GM11168 (cell line): Measurements from ENCODE around the gene ACER3.
"Not testable (repeated sequence)": the region's sequence is repeated elsewhere in the genome, so short reads cannot be mapped to it uniquely, and the experiment has no call there.

Experiments
- in situ Hi-C: fragments of 300-500 bp; cut with MboI; formaldehyde crosslinking; loops from one replicate; pipeline ENCODE4 v1.12.0; 2022; ENCODE audit warnings: low sequenced_read_pairs; ENCODE audit not compliant: unreplicated experiment

The ACER3 gene

DNA sequence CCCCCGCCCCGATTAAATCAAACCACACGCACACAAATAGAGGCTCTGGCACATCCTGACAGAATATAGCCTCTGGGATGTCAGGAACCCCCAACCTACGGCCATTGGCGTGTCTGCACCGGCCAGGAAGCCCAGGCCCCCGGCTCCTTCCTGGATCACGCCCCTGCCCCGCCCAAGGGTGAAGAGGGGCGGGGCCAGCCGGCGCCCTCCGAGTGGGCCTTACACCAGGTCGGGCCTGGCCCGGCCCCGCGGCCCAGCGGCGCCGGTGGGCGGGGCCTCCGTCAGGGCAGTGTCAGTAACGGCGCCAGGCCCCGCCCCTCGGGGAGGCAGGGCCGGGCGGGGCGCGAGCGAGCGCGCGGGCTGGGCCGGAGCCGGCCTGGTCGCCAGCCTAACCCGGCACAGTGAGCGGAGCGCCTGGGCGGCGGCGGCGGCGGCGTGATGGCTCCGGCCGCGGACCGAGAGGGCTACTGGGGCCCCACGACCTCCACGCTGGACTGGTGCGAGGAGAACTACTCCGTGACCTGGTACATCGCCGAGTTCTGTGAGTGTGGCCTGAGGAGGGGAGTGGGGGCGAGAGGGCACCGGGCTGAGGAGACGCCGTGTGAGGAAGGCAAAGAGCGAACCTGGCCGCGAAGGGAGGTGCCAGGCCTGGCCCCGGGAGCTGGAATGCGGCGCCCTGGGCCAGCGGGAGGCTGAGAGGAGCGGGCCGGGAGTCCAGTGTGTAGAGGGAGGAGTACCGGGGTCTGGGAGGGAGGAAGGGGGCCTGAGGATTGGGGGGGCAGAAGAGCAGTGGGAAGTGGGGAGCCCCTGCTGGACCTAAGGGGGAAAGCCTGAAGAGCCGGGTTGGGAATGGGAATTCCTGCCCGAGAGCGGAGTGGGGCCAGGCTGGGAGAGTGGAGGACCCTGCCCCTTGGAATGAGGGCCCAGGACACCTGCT is at the start of gene ACER3:
TSS of gene ACER3 (plus strand) at position 380 of the 937 bp plus-strand sequence. CDS start at position 439, 59 bp downstream.
- in situ Hi-C loops = no loop called here

DNA sequence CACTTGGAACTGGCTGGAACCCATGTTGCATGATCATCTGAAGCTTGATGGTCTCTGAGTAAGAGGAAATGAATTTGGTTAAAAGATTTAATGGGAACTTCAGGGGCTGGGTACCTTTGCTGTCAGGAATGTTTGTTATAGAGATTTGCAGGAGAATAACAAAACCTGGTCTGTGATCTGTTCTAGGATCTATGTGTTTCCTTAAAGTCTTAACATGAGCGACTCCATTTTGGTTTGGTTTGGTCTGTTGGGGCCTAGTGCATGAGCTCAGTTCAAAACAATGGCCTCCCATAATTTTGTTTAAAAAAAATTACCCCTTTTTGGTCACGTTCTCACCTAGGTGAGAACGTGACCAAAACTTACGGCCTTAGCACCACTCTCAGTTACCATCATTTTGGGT is 49.5 kb upstream of the ACER3 start:
- in situ Hi-C loops = loop anchor here (25.0 kb wide), 1 partner anchor 101 kb away; no protein-coding TSS in a partner anchor

DNA sequence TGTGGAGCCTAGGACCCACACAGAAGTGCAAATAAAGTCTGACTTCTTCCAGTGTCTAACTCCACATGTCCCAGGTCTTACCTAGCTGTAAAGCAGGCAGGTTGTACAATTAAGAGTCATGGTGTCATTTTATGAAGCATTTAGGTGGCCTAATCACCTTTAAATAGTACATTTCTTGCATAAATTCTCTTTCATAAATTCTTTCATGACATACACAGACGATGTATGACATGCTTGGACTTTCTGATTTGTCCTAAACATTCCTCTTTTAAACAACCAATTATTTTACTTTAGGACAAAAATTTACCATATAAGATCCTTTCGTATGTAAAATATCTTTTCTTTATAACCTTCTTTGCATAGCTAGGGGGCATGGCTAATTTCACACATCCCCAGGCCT is 46.3 kb upstream of the ACER3 start:
- in situ Hi-C loops = loop anchor here (25.0 kb wide), 1 partner anchor 98 kb away; no protein-coding TSS in a partner anchor

DNA sequence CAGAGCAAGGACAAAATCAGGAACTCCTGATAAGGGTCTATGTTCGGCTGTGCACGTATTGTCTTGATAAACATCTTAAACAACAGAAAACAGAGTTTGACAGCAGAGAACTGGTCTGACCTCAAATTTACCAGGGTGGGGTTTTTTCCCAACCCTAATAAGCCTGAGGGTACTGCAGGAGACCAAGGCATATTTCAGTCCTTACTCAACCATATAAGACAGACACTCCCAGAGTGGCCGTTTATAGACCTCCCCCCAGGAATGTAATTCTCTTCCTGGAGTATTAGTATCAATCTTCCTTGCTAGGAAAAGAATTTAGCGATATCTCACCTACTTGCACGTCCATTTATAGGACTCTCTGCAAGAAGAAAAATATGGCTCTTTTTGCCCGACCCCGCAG is 45.0 kb upstream of the ACER3 start:
- in situ Hi-C loops = loop anchor here (25.0 kb wide), 1 partner anchor 97 kb away; no protein-coding TSS in a partner anchor

DNA sequence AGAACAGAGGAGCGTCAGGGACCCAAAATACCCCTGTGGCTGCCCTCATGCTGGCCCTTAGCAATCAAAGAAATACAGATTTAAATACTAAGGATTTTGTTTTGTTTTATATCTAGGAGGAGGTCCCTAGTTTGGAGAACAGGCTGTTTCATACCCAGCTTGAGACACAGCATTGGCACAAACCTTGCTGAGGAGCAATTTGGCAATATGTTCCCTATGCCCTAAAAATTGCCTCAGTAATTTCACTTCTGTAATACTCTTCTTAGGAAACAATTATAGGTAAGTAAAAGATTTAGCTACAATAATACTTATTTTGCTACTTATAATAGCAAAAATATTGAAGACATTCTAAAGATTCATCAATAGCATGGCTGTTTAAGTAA is 40.5 kb upstream of the ACER3 start:
- in situ Hi-C loops = loop anchor here (25.0 kb wide), 1 partner anchor 92 kb away; no protein-coding TSS in a partner anchor

DNA sequence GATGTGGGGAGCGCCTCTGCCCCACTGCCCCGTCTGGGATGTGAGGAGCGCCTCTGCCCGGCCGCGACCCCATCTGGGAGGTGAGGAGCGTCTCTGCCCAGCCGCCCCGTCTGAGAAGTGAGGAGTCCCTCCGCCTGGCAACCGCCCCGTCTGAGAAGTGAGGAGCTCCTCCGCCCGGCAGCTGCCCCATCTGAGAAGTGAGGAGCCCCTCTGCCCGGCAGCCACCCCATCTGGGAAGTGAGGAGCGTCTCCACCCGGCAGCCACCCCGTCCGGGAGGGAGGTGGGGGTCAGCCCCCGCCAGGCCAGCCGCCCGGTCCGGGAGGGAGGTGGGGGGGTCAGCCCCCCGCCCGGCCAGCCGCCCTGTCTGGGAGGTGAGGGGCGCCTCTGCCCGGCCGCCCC is 39.3 kb upstream of the ACER3 start:
- in situ Hi-C loops = loop anchor here (25.0 kb wide), 1 partner anchor 91 kb away; no protein-coding TSS in a partner anchor

DNA sequence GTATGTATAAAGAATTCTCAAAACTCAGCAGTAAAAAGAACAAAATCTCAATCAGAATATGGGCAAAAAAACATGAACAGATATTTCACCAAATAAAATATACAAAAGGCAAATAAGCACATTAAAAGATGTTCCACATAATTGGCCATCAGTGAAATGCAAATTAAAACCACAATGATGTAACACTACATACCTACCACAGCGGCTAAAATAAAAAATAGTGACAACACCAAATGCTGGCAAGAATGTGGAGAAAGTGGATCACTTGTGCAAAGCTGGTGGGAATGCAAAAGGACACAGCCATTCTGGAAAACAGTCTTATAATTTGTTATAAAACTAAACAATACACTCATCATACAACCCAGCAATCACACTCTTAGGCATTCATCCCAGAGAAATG is 38.3 kb upstream of the ACER3 start:
- in situ Hi-C loops = loop anchor here (25.0 kb wide), 1 partner anchor 90 kb away; no protein-coding TSS in a partner anchor

DNA sequence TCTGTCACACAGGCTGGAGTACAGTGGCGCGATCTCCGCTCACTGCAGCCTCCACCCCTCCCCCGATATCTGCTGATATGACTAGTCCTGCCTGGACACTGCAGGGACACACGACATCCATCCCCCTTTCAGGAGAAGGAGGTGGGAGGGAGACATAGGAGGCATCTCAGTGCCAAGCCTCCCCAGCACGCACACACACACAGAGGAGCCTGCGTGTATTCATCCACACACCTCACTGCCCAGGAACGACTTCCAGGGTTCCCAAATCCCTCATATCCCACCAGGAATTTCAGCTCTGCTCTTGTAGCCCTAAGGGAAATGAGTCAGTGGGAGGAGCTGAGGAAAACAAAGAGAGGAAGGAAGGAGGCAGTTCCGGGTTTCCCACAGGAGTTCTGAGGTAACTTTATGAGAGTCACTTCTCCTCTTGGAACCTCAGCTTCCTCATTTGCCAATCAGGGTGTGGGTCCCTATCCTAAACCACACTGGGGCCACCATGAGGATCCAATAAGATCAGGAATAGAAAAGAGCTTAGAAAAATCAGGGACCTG is 37.2 kb upstream of the ACER3 start:
- in situ Hi-C loops = loop anchor here (25.0 kb wide), 1 partner anchor 89 kb away; no protein-coding TSS in a partner anchor

DNA sequence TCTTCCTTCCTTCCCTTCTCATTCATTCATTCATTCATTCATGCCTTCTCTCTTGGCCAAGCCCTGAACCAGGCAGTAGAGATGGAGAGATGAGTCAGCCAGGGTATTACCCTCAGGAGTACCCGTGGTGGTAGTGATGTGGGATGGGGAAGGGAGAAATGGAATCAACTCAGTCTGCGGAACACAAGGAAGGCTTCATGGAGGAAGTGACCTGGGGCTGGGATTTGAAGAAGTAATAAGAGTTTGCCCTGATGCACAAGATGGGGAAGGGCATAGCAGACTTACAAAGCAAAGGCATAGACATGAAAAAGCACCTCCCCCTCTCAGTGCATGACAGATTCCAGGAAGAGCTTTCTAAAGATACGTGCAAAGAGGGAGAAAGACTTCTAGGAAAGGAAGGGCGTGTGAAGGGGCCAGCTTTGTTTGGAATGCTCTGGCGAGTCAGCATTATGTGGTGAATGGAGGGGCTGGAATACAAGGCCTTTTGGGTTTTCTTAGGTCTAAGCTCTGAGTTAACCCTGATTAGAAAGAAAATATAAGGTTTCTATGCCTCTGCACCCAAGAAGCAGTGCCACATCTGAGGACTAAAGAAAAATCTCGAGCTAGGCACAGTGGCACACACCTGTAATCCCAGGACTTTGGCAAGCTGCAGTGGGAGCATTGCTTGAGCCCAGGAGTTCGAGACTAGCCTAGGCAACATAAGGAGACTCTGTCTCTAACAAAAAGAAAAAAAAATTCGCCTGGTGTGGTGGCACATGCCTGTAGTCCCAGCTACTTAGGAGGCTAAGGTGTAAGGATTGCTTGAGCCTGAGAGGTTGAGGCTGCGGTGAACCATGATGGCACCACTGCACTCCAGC is 36.4 kb upstream of the ACER3 start:
- in situ Hi-C loops = loop anchor here (25.0 kb wide), 1 partner anchor 88 kb away; no protein-coding TSS in a partner anchor

DNA sequence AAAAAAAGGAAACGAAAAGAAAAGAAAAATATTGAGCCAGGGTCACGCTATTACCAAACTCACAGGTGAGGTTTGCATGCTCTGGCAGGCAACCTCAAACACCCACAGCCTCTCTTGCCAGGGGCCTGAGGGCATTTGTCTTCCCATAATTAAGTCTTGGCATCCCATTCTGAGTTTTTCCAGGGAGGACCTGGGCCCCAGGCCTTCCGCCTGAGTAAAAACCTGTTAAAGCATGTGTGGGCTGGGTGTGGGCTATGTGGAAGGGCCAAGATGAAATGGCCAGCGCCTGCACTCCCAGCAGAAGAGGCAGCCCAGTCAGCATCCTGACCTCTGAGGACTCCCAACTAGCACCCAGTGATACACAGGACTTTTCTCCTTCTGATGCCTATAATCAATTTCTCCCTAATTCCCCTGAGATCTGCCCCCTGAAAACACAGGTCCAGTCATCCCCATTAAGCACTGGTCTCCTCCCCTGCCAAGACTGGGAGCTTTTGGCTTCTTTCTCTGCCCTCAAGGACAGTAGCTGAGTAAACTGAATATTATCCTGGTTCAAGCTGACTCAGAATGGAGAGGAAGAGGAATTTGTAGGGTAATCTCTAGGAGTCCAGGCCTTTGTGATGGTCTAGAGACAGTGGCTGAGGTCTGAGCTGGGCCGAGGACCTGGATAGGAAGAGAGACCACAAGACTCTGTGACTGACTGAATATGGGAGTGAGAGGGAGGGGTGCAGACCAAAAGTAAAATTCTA is 35.6 kb upstream of the ACER3 start:
- in situ Hi-C loops = loop anchor here (25.0 kb wide), 1 partner anchor 87 kb away; no protein-coding TSS in a partner anchor

DNA sequence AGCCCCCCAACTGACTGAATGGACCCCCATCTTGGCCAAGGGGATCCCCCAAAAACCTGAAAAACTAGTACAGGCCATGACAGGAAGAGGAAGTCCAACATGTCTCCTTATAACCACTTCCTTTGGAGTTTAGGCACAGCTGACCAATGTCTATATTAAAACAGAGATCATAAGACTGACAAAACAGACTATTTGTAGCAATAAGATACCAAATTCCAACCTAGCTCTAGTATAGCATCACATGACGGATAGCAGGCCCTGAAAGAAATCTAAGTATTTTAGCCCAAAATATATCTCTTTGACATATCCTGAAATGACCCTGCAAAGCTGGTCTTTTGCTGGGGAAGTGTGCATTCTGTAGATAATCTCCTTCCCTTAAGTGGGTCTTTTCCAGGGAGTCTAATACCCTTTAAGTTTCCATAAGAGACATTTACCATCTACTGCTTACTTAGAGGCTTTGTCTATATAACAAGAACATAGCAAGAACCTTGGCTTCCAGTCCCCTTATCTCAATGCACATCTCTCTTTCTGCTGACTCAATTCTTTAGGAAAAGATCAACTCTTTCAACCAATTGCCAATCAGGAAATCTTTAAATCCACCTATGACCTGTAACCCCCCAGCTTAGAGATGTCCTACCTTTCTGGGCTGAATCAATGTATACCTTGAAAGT is 34.9 kb upstream of the ACER3 start:
- in situ Hi-C loops = no loop called here

DNA sequence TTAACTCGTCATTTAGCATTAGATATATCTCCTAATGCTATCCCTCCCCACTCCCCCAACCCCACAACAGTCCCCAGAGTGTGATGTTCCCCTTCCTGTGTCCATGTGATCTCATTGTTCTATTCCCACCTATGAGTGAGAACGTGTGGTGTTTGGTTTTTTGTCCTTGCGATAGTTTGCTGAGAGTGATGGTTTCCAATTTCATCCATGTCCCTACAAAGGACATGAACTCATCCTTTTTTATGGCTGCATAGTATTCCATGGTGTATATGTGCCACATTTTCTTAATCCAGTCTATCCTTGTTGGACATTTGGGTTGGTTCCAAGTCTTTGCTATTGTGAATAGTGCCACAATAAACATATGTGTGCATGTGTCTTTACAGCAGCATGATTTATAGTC is 34.2 kb upstream of the ACER3 start:
- in situ Hi-C loops = not testable (repeated sequence)

DNA sequence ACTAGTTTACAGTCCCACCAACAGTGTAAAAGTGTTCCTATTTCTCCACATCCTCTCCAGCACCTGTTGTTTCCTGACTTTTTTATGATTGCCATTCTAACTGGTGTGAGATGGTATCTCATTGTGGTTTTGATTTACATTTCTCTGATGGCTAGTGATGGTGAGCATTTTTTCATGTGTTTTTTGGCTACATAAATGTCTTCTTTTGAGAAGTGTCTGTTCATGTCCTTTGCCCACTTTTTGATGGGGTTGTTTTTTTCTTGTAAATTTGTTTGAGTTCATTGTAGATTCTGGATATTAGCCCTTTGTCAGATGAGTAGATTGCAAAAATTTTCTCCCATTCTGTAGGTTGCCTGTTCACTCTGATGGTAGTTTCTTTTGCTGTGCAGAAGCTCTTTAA is 33.7 kb upstream of the ACER3 start:
- in situ Hi-C loops = not testable (repeated sequence)

DNA sequence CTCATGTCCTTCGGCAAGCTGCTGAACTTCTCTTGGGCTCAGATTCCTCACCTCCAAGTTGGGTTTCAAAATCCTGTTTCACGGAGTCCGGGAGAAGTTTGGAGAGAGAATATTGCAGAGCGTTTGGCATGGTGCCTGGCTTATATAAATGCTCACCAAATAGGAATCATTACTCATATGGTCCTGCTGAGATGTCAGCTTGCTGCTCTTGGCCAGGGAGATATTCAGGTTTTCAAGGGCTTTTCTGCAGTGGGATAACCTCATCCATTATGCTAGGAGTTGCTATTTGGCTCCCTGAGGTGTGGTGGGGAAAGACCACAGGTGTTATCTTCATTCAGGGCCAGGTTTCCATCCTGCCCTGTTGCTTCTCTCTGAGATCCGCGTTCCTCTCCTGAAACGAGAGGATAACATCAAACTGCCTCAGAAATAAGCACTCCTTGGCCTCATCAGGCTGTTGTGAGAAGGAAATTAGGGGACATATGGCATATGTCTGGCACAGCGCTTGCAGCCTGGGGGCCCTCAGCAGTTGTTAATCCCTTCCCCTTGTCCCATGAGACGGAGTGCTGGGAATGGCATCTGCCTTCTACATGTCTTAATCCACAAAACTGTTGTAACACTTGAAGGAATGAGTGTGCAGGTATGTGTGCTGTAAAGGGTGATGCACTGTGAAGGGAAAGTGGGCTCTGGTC is 29.9 kb upstream of the ACER3 start:
- in situ Hi-C loops = no loop called here

DNA sequence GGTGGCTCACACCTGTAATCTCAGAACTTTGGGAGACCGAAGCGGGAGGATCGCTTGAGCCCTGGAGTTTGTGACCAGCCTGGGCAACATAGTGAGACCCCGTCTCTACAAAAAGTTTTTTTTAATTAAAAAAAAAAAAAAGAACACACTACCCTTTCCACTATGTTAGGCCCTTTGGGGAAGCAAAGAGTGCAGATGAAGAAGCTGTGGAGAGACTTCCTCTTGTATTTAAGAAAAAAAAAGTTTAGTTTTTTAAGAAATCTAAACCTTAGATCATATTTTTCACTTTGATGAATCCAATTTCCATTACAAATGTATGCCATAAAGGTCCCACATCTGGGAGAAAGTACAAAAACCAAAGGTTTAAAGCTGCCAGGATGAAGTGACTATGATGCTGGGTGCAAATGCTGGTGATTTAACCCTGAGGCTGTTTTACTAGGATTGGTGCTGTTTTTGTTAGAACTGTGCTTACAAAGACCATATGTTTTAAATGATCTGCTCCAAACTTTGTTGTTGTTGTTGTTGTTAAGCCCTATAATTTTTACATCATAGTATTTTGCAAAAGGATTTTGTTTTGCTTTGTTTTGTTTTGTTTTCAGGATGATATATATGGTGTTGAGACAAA is 28.9 kb upstream of the ACER3 start:
- in situ Hi-C loops = no loop called here

DNA sequence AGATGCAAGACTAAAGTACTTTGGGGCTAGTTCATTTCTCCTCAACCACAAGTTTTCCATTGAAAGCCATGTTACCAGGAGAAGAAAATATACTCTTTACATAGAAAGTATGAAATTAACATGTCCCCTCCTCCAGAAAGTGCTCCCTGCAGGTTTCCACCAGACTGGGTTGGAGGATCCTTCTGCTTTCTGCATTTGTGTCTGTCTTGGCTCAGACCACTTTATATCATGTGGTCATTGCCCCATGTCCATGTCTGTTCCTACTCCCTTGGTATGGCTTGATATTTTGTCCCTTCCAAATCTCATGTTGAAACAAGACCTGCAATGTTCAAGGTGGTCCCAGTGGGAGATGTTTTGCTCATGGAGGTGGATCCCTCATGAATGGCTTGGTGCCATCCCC is 28.4 kb upstream of the ACER3 start:
- in situ Hi-C loops = no loop called here

DNA sequence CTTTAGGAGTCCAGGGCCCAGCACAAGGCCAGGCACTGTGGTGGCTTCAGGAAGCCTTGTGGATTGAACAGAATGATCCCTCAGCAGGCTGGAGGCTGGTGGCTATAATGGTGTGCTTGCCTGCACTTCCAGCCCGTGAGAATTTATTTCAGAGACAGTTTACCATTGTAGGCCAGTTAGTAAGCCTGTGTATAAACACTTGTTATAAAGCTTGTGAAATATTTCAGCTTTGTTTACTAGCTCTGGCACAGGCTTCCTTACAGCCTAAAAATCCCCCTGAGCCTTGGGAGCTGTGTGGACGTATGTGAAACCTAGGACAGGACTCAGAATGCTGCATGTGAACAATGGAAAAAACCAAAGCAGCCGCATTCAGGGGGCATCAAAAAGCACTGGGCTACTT is 26.6 kb upstream of the ACER3 start:
- in situ Hi-C loops = no loop called here

DNA sequence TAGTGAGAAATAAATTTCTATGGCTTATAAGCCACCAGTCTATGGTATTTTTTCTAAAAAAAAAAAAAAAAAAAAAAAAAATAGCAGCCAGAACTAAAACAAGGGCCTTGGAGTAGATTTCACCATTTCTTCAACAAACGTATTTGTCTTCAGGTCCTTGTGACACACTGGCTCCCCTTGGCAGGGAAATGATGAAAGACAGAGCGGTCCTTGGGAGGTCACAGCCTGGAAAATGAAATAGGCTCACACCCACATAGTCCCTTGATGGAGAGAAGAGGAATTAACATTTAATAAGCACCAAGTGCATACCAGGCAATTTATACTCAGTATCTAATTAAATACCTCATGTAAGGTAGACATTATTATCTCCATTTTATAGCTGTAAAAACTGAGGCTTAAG is 25.7 kb upstream of the ACER3 start:
- in situ Hi-C loops = no loop called here
